Measurements from ENCODE around the gene OR1M1.

The OR1M1 gene

DNA sequence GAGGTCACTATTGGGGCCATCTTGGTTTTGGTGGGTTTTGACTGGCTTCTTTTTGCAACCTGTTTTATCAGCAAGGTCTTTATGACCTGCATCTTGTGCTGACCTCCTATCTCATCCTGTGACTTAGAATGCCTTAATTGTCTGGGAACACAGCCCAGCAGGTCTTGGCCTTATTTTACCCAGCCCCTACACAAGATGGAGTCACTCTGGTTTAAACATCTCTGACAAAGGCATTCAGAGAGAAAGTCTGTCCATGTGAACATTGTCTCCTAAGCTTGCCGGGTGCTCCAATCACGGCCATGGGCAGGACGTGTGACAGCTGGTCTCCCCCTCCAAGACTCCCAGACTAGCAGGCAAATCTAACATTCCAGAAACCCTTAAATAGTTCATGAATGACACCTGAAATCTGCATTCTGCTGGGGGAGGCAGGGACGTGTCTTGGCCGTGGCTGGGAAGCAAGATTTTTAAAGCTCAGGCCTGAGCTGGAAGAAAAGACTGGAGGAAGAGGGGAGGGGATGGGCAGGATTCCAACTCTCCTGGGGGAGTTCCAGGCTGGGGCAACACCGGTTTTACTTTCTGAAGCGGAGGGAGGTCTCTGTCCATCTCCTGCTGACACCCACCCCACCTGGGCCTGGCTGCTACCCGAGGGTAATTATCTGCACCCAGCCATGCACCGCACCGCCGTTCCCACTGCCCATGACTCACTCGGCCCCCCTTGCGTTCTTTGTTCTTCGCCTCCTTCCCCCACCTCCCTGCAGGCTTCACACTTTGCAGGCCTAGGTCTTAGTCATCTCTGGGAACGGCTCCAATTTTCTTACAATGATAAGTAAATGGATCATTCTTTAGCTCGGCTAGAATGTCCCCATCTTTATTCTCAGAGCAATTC is 11.6 kb upstream of the OR1M1 start:
- Histone ChIP-seq H4K20me1 (ENCODE audit: insufficient read depth, low read length) (no peaks in the 10 kb centered on the region), H2AFZ (ENCODE audit: low read length) (no peak overlapping the region), H3K79me2 (ENCODE audit: insufficient read depth, low read length) (no peaks in the 10 kb centered on the region), H3K9ac (ENCODE audit: low read length) (no peak overlapping the region), H3K4me2 (ENCODE audit: low read length) (no peak overlapping the region), H3K36me3 (ENCODE audit: insufficient read depth, low read length) (no peaks in the 10 kb centered on the region), H3K9me3 (ENCODE audit: low read length) (no peaks in the 10 kb centered on the region), H3K27ac (ENCODE audit: low read depth, low read length, poor library complexity, severe bottlenecking) (no peak overlapping the region), H3K4me3 (ENCODE audit: low read depth, low read length, poor library complexity, severe bottlenecking) (no peak overlapping the region), H3K9me2 (ENCODE audit: low read depth, low read length) (no peaks in the 10 kb centered on the region), H3K4me1 (ENCODE audit: insufficient read depth, low read length, severe bottlenecking) (no peaks in the 10 kb centered on the region), H3F3A (ENCODE audit: insufficient read depth, low read length) (no peaks in the 10 kb centered on the region), H3K27me3 (ENCODE audit: insufficient read depth, low read length) (no peaks in the 10 kb centered on the region)
- TF ChIP-seq CTCF (IDR thresholded peaks at IDR 0.05; ENCODE audit: low read length), result no peak
- TF ChIP-seq EZH2 (IDR thresholded peaks at IDR 0.05; ENCODE audit: borderline replicate concordance, low read length), result no peak

GRCh38 chr19:9076901-9077300 is 10.0 kb upstream of the OR1M1 start:
- H3K9me3 ChIP-seq (ENCODE audit: low read length), result no peaks in the 10 kb centered on the region
- H3K4me2 ChIP-seq (ENCODE audit: low read length), result no peak overlapping the region
- H3K4me1 ChIP-seq (ENCODE audit: insufficient read depth, low read length, severe bottlenecking), result no peaks in the 10 kb centered on the region
- H4K20me1 ChIP-seq (ENCODE audit: insufficient read depth, low read length), result no peaks in the 10 kb centered on the region
- no peak overlapping the region for H3K9ac ChIP-seq (ENCODE audit: low read length)
- H2AFZ ChIP-seq (ENCODE audit: low read length), result no peak overlapping the region
- no peaks in the 10 kb centered on the region for H3F3A ChIP-seq (ENCODE audit: insufficient read depth, low read length)
- no peaks in the 10 kb centered on the region for H3K36me3 ChIP-seq (ENCODE audit: insufficient read depth, low read length)
- H3K27me3 ChIP-seq (ENCODE audit: insufficient read depth, low read length), result no peaks in the 10 kb centered on the region
- TF ChIP-seq CTCF (IDR thresholded peaks at IDR 0.05; ENCODE audit: low read length) (no peak), EZH2 (IDR thresholded peaks at IDR 0.05; ENCODE audit: borderline replicate concordance, low read length) (no peak)
- no peaks in the 10 kb centered on the region for H3K79me2 ChIP-seq (ENCODE audit: insufficient read depth, low read length)
- H3K27ac ChIP-seq (ENCODE audit: low read depth, low read length, poor library complexity, severe bottlenecking), result no peak overlapping the region
- H3K4me3 ChIP-seq (ENCODE audit: low read depth, low read length, poor library complexity, severe bottlenecking), result no peak overlapping the region
- H3K9me2 ChIP-seq (ENCODE audit: low read depth, low read length), result no peaks in the 10 kb centered on the region

DNA sequence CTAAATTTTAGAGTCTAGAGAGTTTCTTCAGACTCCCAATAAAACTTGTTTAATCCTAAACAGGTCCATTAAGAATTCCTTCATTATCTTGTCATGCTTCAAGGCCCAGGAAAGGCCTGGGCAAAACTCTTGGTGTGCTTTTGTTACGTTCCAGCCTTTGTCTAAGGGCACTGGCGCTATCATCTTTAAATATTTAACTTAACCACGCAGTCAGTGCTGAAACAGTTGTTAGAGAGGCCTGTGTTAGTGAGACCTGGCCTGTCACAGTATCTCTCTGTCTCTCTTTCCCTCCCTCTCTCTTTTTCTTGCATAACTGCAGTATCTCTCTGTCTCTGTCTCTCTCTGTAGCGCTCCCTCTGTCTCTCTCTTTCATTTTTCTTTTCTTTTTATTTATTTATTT is 8.2 kb upstream of the OR1M1 start:
- Histone ChIP-seq H3K4me3 (ENCODE audit: low read depth, low read length, poor library complexity, severe bottlenecking) (no peak overlapping the region), H3K27me3 (ENCODE audit: insufficient read depth, low read length) (no peaks in the 10 kb centered on the region), H3K27ac (ENCODE audit: low read depth, low read length, poor library complexity, severe bottlenecking) (no peak overlapping the region), H3F3A (ENCODE audit: insufficient read depth, low read length) (no peaks in the 10 kb centered on the region), H3K4me2 (ENCODE audit: low read length) (no peak overlapping the region), H3K4me1 (ENCODE audit: insufficient read depth, low read length, severe bottlenecking) (no peaks in the 10 kb centered on the region), H3K36me3 (ENCODE audit: insufficient read depth, low read length) (no peaks in the 10 kb centered on the region), H3K9me3 (ENCODE audit: low read length) (no peaks in the 10 kb centered on the region), H3K9ac (ENCODE audit: low read length) (no peak overlapping the region), H3K79me2 (ENCODE audit: insufficient read depth, low read length) (no peaks in the 10 kb centered on the region), H3K9me2 (ENCODE audit: low read depth, low read length) (no peaks in the 10 kb centered on the region), H4K20me1 (ENCODE audit: insufficient read depth, low read length) (no peaks in the 10 kb centered on the region), H2AFZ (ENCODE audit: low read length) (no peak overlapping the region)
- no peak for TF ChIP-seq CTCF (IDR thresholded peaks at IDR 0.05; ENCODE audit: low read length)
- no peak for TF ChIP-seq EZH2 (IDR thresholded peaks at IDR 0.05; ENCODE audit: borderline replicate concordance, low read length)
